GM12865 (cell line): ENCODE data around the gene ST13.

ENCODE experiments used
- DNase-seq: peaks from one replicate; pipeline ENCODE4 v3.0.0; 2010; ENCODE audit warnings: low read depth
- H3K4me3 ChIP-seq: 2 replicates; pipeline ENCODE4 v1.5.1; 2011; ENCODE audit warnings: mild to moderate bottlenecking, low read depth, low read length, control low read depth
- CTCF ChIP-seq: IDR thresholded peaks from 2 replicates; pipeline ENCODE4 v1.5.1; 2011; ENCODE audit warnings: low read length, control low read depth, low read depth, inconsistent platforms; ENCODE audit not compliant: insufficient read depth; ENCODE audit errors: missing control alignments

Gene ST13

GRCh38 chr22:40806711-40807110 lies 49.7 kb downstream of the ST13 start:
- DNase-seq = no peak
- no peak overlapping the region for H3K4me3 ChIP-seq
- no peak for TF ChIP-seq CTCF

GRCh38 chr22:40805699-40806203 lies 50.7 kb downstream of the ST13 start:
- no peak for DNase-seq
- H3K4me3 ChIP-seq = no peak overlapping the region
- no peak for TF ChIP-seq CTCF

GRCh38 chr22:40805239-40805638 lies 51.2 kb downstream of the ST13 start:
- no peak for TF ChIP-seq CTCF
- no peak overlapping the region for H3K4me3 ChIP-seq
- no peak for DNase-seq

- no peak for DNase-seq
- no peak overlapping the region for H3K4me3 ChIP-seq
- TF ChIP-seq CTCF = no peak
Observed at GRCh38 chr22:40803321-40803720, 53.1 kb downstream of the ST13 start.

- DNase-seq = no peak
- TF ChIP-seq CTCF = no peak
- no peak overlapping the region for H3K4me3 ChIP-seq
Observed at GRCh38 chr22:40799008-40799407, 57.4 kb downstream of the ST13 start.

- H3K4me3 ChIP-seq = no peak overlapping the region
- no peak for DNase-seq
- TF ChIP-seq CTCF = no peak
Observed at GRCh38 chr22:40797427-40797826, 59.0 kb downstream of the ST13 start.

GRCh38 chr22:40792451-40792850 lies 64.0 kb downstream of the ST13 start:
- H3K4me3 ChIP-seq = no peak overlapping the region
- no peak for TF ChIP-seq CTCF
- DNase-seq = no peak
